Mesothelial cell of epicardium (in vitro differentiated cells): ENCODE data around the gene LOXHD1. TPM values are rescaled to one million over a fixed set of nuclear protein-coding genes. Genes with fewer than 3 reads are reported as not detected.

Source experiments
- DNase-seq, 2 experiments: peaks; one replicate each; pipeline ENCODE4 v3.0.0; 2021; ENCODE audit warnings: low spot score in 2 of 2; ENCODE audit not compliant: unreplicated experiment in 2 of 2
- H3K27ac Mint-ChIP-seq: 2 replicates; pipeline ENCODE4 v1.8.0; 2021; ENCODE audit warnings: mixed read lengths
- H3K27me3 Mint-ChIP-seq: 2 replicates; pipeline ENCODE4 v1.8.0; 2021; ENCODE audit warnings: low read depth, mixed read lengths
- H3K36me3 Mint-ChIP-seq: 2 replicates; pipeline ENCODE4 v1.8.0; 2021; ENCODE audit warnings: mixed read lengths
- H3K4me1 Mint-ChIP-seq: 2 replicates; pipeline ENCODE4 v1.8.0; 2021; ENCODE audit warnings: mixed read lengths
- H3K4me3 Mint-ChIP-seq: 2 replicates; pipeline ENCODE4 v1.8.0; 2021; ENCODE audit warnings: mild to moderate bottlenecking, moderate library complexity, mixed read lengths
- H3K9me3 Mint-ChIP-seq: 2 replicates; pipeline ENCODE4 v1.8.0; 2021; ENCODE audit warnings: mixed read lengths
- total RNA-seq: library from RNA; stranded (reverse); gene quantifications from 3 replicates; pipeline ENCODE4 v1.2.1, GENCODE V29; 2021
- TF ChIP-seq, protein P1 (sequence below): fragments of 200-600 bp; sonication (generic); IDR thresholded peaks from one replicate; pipeline ENCODE4 v1.5.0; 2021; ENCODE audit warnings: antibody characterized with exemption; ENCODE audit not compliant: unreplicated experiment

LOXHD1 gene
- total RNA-seq, 1 donor from 2014 or later, result 0.07 TPM

DNA sequence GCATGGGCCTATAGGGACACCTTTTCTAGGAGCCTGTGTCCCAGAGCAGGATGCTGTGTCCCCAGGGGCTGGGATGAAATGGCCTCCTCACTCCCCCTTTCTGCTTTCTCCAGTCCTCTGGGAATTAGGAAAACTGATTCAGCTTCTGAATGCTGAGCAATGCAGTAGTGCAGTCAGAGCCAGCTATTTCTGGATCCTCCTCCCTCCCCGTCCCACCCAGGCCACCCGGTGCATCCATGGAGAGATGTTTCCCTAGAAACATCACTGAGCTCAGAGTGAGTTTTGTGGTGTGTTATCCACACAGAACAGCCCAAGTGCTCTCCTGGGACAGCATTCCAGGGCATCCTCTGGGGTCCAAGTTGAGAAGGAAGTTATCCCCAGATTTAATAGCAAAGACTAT is 125.5 kb downstream of the LOXHD1 start:
- Mint-ChIP-seq H3K9me3 (peaks cover 4% of the 10 kb centered on the region), H3K4me1 (no peaks in the 10 kb centered on the region), H3K27me3 (peaks cover 45% of the 10 kb centered on the region), H3K4me3 (no peak overlapping the region), H3K27ac (no peak overlapping the region), H3K36me3 (no peaks in the 10 kb centered on the region)
- TF ChIP-seq, protein P1, sequence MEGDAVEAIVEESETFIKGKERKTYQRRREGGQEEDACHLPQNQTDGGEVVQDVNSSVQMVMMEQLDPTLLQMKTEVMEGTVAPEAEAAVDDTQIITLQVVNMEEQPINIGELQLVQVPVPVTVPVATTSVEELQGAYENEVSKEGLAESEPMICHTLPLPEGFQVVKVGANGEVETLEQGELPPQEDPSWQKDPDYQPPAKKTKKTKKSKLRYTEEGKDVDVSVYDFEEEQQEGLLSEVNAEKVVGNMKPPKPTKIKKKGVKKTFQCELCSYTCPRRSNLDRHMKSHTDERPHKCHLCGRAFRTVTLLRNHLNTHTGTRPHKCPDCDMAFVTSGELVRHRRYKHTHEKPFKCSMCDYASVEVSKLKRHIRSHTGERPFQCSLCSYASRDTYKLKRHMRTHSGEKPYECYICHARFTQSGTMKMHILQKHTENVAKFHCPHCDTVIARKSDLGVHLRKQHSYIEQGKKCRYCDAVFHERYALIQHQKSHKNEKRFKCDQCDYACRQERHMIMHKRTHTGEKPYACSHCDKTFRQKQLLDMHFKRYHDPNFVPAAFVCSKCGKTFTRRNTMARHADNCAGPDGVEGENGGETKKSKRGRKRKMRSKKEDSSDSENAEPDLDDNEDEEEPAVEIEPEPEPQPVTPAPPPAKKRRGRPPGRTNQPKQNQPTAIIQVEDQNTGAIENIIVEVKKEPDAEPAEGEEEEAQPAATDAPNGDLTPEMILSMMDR, result no peak
- no peak for DNase-seq

DNA sequence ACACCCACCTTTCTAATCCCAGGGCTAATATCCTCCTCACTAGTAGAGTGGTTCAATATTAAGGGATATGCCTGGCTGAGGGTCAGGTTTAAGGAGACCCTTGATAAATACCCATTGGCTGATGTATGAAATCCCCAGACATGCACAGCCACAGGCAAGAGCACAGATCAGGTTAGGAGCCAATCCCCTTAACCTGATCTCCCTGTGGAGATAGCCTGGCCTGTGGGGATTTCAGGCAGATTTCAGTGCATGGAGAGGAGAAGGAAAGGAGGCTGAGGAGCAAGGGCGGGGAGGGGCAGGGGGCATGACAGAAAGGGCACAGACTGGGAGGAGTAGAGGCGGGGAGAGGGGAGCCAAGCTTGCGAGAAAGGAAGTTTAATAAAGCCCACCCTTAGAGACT is 129.0 kb downstream of the LOXHD1 start:
- Mint-ChIP-seq H3K36me3 (no peaks in the 10 kb centered on the region), H3K4me3 (no peak overlapping the region), H3K27ac (no peak overlapping the region), H3K9me3 (no peaks in the 10 kb centered on the region), H3K4me1 (no peaks in the 10 kb centered on the region), H3K27me3 (peaks cover 45% of the 10 kb centered on the region)
- DNase-seq, result no peak
- TF ChIP-seq, protein P1, result no peak

DNA sequence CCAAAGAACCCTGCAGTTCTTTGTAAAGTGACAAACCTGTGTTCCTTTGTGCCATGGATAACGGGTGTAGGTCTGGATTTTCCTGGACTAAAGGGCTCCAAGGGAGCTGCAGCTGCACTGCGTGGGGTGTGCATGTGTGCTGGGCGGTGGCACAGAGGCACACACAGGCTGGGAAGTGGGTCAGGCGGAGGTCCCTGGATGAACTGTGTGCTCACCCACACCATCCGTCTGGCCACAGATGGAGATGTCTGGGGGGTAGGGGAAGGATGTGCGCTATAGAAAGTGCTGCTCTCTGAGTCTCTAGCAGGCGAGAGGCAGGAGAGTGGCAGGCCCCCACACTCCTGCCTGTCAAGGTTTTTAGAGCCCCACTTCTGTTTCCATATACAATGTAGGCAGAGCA is 137.2 kb downstream of the LOXHD1 start:
- Mint-ChIP-seq H3K9me3 (peaks cover 4% of the 10 kb centered on the region), H3K4me3 (no peak overlapping the region), H3K27ac (no peak overlapping the region), H3K27me3 (peaks cover 59% of the 10 kb centered on the region), H3K4me1 (no peaks in the 10 kb centered on the region), H3K36me3 (no peaks in the 10 kb centered on the region)
- no peak for DNase-seq
- TF ChIP-seq, protein P1, result no peak

DNA sequence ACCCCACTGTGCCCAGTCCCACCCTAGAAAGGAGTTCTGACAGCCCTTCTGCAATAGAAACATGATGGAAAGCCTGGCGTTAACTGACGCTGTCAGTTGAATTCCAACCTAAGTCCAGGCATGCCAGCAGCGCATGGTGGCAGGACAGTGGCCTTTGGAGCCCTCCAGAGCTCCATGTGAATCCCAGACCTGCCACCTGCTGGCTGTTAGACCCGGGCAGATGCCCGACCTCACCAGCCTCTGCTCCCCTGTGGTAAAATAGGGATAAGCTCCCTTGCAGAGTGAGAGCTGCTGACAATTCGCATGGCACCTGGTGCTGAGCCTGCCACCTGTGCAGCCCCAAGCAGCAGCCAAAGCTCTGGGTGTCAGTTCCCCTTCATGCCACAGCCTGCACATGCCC is 138.6 kb downstream of the LOXHD1 start:
- H3K36me3 Mint-ChIP-seq, result no peaks in the 10 kb centered on the region
- no peaks in the 10 kb centered on the region for H3K4me1 Mint-ChIP-seq
- peaks cover 4% of the 10 kb centered on the region for H3K9me3 Mint-ChIP-seq
- H3K4me3 Mint-ChIP-seq, result no peak overlapping the region
- H3K27ac Mint-ChIP-seq, result no peak overlapping the region
- DNase-seq, result no peak
- H3K27me3 Mint-ChIP-seq, result peaks cover 63% of the 10 kb centered on the region
- TF ChIP-seq, protein P1, result no peak

DNA sequence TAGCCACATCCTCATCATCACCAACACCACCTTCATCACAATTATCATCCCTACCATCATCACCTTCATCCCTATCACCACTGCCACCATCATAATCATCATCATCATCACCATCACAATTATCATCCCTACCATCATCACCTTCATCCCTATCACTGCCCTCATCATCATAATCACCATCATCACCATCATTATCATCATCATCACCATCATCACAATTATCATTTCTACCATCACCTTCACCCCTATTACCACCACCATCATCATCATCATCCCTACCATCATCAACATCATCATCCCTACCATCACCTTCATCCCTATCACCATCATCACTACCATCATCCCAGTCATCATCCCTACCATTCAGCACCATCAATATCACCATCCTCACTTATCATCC is 140.5 kb downstream of the LOXHD1 start:
- H3K4me3 Mint-ChIP-seq, result no peak overlapping the region
- H3K9me3 Mint-ChIP-seq, result peaks cover 8% of the 10 kb centered on the region
- no peaks in the 10 kb centered on the region for H3K36me3 Mint-ChIP-seq
- no peak for DNase-seq
- H3K4me1 Mint-ChIP-seq, result no peaks in the 10 kb centered on the region
- peaks cover 68% of the 10 kb centered on the region for H3K27me3 Mint-ChIP-seq
- no peak overlapping the region for H3K27ac Mint-ChIP-seq
- TF ChIP-seq, protein P1, result no peak

DNA sequence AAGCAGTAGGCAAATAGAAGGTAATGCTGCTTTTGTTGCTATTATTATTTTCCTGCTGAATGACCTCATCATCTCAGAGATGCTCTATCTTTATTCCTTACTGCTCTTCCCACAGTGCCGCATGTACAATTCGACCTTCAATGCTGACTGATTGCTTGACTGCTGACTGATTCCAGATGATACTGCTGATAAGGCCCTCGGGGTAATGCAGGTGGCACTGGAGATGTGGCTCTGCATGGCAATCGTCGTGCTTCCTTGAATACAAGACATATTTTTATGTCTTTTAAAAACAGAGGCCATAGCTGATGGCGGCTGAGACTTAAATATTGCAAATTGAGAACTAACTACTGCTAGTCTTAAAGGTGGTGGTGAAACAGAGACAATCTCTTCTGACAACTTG is 146.6 kb downstream of the LOXHD1 start:
- H3K4me1 Mint-ChIP-seq, result no peaks in the 10 kb centered on the region
- no peak overlapping the region for H3K4me3 Mint-ChIP-seq
- peaks cover 75% of the 10 kb centered on the region for H3K27me3 Mint-ChIP-seq
- H3K9me3 Mint-ChIP-seq, result peaks cover 8% of the 10 kb centered on the region
- TF ChIP-seq, protein P1, result no peak
- no peaks in the 10 kb centered on the region for H3K36me3 Mint-ChIP-seq
- no peak for DNase-seq
- H3K27ac Mint-ChIP-seq, result no peak overlapping the region
